Gastroesophageal sphincter (tissue), 3 donors: ENCODE measurements around the gene GPBAR1.

ENCODE experiments used
- POLR2AphosphoS5 ChIP-seq: sonication (generic); formaldehyde crosslinking; IDR thresholded peaks from one replicate; pipeline ENCODE4 v1.6.1; 2017; ENCODE audit warnings: antibody characterized with exemption
- TF ChIP-seq, protein P1 (sequence below), 4 experiments: fragments of 200-600 bp in 2 of 4; fragments of 450-650 bp in 2 of 4; sonication (generic) in 1 of 4; IDR thresholded peaks; one replicate each; pipeline ENCODE4 v1.5.1; 2017 to 2019; ENCODE audit warnings: antibody characterized with exemption in 4 of 4, mild to moderate bottlenecking in 2 of 4, moderate library complexity in 2 of 4

DNA sequence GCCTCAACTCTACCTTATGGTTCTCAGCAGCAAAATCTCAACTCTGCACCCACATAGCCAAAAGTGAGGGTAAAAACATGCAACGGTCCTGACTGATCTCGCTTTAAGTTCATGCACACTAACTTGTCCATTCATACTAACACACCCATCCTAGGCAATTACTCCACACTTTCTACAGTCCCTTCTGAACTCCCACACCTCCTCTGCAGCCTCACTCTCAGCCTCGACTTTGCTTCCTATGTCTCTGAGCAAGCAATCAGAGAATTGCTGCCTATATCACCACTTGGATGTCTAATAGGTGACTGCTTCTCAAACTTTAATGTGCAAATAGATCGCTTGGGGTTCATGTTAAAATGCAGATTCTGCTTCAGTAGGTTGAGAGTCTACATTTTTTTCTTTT lies 39.3 kb downstream of the GPBAR1 start:
- no peak for TF ChIP-seq POLR2AphosphoS5
- TF ChIP-seq, protein P1, sequence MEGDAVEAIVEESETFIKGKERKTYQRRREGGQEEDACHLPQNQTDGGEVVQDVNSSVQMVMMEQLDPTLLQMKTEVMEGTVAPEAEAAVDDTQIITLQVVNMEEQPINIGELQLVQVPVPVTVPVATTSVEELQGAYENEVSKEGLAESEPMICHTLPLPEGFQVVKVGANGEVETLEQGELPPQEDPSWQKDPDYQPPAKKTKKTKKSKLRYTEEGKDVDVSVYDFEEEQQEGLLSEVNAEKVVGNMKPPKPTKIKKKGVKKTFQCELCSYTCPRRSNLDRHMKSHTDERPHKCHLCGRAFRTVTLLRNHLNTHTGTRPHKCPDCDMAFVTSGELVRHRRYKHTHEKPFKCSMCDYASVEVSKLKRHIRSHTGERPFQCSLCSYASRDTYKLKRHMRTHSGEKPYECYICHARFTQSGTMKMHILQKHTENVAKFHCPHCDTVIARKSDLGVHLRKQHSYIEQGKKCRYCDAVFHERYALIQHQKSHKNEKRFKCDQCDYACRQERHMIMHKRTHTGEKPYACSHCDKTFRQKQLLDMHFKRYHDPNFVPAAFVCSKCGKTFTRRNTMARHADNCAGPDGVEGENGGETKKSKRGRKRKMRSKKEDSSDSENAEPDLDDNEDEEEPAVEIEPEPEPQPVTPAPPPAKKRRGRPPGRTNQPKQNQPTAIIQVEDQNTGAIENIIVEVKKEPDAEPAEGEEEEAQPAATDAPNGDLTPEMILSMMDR (IDR thresholded peaks at IDR 0.05) = no peak
